PC-3 (cell line): ENCODE results near the gene FSIP1. TPM values are rescaled to one million over a fixed set of nuclear protein-coding genes. Genes with fewer than 3 reads are reported as not detected.

ENCODE experiments used
- ATAC-seq: fragments of 200-7000 bp; cut with Tn5 transposase; 2 replicates; pipeline ENCODE4 v1.9.1; 2020; ENCODE audit warnings: mild to moderate bottlenecking, moderate library complexity
- BruUV-seq: library from RNA; stranded (reverse); fragments of 400-500 nt; replicated peaks from 2 replicates; lab custom pipeline; 2021; lab: Mats Ljungman, UMichigan
- CTCF ChIA-PET: fragments of 300-600 bp; sonication (Branson Sonifier 250); formaldehyde crosslinking; loops from one replicate; lab custom pipeline; 2022; ENCODE audit warnings: antibody characterized with exemption; lab: Charles Lee
- POLR2A ChIA-PET: fragments of 300-600 bp; sonication (Branson Sonifier 250); formaldehyde crosslinking; loops from one replicate; lab custom pipeline; 2022; ENCODE audit warnings: antibody characterized with exemption; ENCODE audit not compliant: unreplicated experiment; lab: Charles Lee
- DNase-seq: peaks from one replicate; pipeline ENCODE4 v3.0.0-alpha.2; 2015
- H2AFZ ChIP-seq: fragments of 300-600 bp; sonication (generic); 2 replicates; pipeline ENCODE4 v1.6.0; 2016; ENCODE audit warnings: antibody characterized with exemption, low read length
- H3F3A ChIP-seq: fragments of 300-600 bp; sonication (generic); one replicate; pipeline ENCODE4 v1.6.0; 2017; ENCODE audit warnings: antibody characterized with exemption, low read length, control low read depth, mild to moderate bottlenecking; ENCODE audit not compliant: unreplicated experiment
- H3K27ac ChIP-seq: fragments of 300-600 bp; sonication (generic); 2 replicates; pipeline ENCODE4 v1.5.1; 2016; ENCODE audit warnings: mild to moderate bottlenecking, low read length
- H3K27me3 ChIP-seq: fragments of 300-600 bp; sonication (generic); 2 replicates; pipeline ENCODE4 v1.6.1; 2016; ENCODE audit warnings: low read length, mixed read lengths
- H3K36me3 ChIP-seq: fragments of 300-600 bp; sonication (generic); 2 replicates; pipeline ENCODE4 v1.6.1; 2016; ENCODE audit warnings: low read depth, mixed run types, low read length, mixed read lengths
- H3K4me1 ChIP-seq: fragments of 300-600 bp; sonication (generic); 2 replicates; pipeline ENCODE4 v1.5.1; 2016; ENCODE audit warnings: low read length; ENCODE audit not compliant: insufficient read depth
- H3K4me2 ChIP-seq: fragments of 300-600 bp; sonication (generic); 2 replicates; pipeline ENCODE4 v1.6.0; 2016; ENCODE audit warnings: low read length
- H3K4me3 ChIP-seq: fragments of 300-600 bp; sonication (generic); 2 replicates; pipeline ENCODE4 v1.5.1; 2016; ENCODE audit warnings: mild to moderate bottlenecking, low read length, mixed read lengths
- H3K79me2 ChIP-seq: fragments of 300-600 bp; sonication (generic); 2 replicates; pipeline ENCODE4 v1.6.1; 2017; ENCODE audit warnings: low read length, mixed read lengths
- H3K9ac ChIP-seq: fragments of 300-600 bp; sonication (generic); 2 replicates; pipeline ENCODE4 v1.6.0; 2016; ENCODE audit warnings: mild to moderate bottlenecking, low read length
- H3K9me2 ChIP-seq: fragments of 300-600 bp; sonication (generic); replicated peaks from 2 replicates; pipeline ENCODE4 v1.6.1; 2016; ENCODE audit warnings: mixed run types, low read length, mixed read lengths
- H3K9me3 ChIP-seq: fragments of 300-600 bp; sonication (generic); 2 replicates; pipeline ENCODE4 v1.6.1; 2016; ENCODE audit warnings: low read length, mixed read lengths
- H4K20me1 ChIP-seq: fragments of 300-600 bp; sonication (generic); 2 replicates; pipeline ENCODE4 v1.6.1; 2016; ENCODE audit warnings: low read length, mixed read lengths
- EZH2 ChIP-seq: fragments of 300-600 bp; sonication (generic); IDR thresholded peaks from one replicate; pipeline ENCODE4 v1.6.1; 2017; ENCODE audit warnings: antibody characterized with exemption, mild to moderate bottlenecking, low read length; ENCODE audit not compliant: unreplicated experiment
- EZH2phosphoT487 ChIP-seq: fragments of 300-600 bp; sonication (generic); IDR thresholded peaks from 2 replicates; pipeline ENCODE4 v1.6.1; 2018; ENCODE audit warnings: mild to moderate bottlenecking, antibody characterized with exemption, low read length, borderline replicate concordance
- intact Hi-C: fragments of 100-400 bp; cut with micrococcal nuclease; formaldehyde crosslinking; loops from 2 replicates; pipeline ENCODE4 v1.9.0; 2023
- total RNA-seq: library from RNA; depleted of rRNA; stranded (reverse); fragments of >200 nt; gene quantifications from 2 replicates; pipeline ENCODE4 v1.2.3, GENCODE V29; 2014
- TF ChIP-seq, protein P1 (sequence below): fragments of 300-600 bp; sonication (generic); conservative IDR thresholded peaks from 2 replicates; pipeline ENCODE4 v1.5.1; 2017; ENCODE audit warnings: antibody characterized with exemption, low read depth, mild to moderate bottlenecking, low read length

FSIP1 gene
- total RNA-seq, 1 experiment from 2014 or later, result 0.07 TPM

GRCh38 chr15:39591896-39592315, 190.7 kb downstream of the FSIP1 start:
- ATAC-seq (no peak), DNase-seq (no peak)
- Histone ChIP-seq H3K4me1 (peaks cover 20% of the 10 kb centered on the region), H4K20me1 (peaks cover 47% of the 10 kb centered on the region), H2AFZ (no peak overlapping the region), H3K9ac (no peak overlapping the region), H3K27ac (no peak overlapping the region), H3K9me3 (no peaks in the 10 kb centered on the region), H3K27me3 (no peaks in the 10 kb centered on the region), H3K9me2 (no peaks in the 10 kb centered on the region), H3K4me2 (no peak overlapping the region), H3K79me2 (peaks cover 16% of the 10 kb centered on the region), H3K4me3 (no peak overlapping the region), H3F3A (peaks cover 34% of the 10 kb centered on the region), H3K36me3 (peaks cover 97% of the 10 kb centered on the region)
- no TSS peak for BruUV-seq
- POLR2A ChIA-PET, result no interaction called here
- intact Hi-C loops, result no loop called here
- no peak for TF ChIP-seq EZH2phosphoT487
- TF ChIP-seq, protein P1, sequence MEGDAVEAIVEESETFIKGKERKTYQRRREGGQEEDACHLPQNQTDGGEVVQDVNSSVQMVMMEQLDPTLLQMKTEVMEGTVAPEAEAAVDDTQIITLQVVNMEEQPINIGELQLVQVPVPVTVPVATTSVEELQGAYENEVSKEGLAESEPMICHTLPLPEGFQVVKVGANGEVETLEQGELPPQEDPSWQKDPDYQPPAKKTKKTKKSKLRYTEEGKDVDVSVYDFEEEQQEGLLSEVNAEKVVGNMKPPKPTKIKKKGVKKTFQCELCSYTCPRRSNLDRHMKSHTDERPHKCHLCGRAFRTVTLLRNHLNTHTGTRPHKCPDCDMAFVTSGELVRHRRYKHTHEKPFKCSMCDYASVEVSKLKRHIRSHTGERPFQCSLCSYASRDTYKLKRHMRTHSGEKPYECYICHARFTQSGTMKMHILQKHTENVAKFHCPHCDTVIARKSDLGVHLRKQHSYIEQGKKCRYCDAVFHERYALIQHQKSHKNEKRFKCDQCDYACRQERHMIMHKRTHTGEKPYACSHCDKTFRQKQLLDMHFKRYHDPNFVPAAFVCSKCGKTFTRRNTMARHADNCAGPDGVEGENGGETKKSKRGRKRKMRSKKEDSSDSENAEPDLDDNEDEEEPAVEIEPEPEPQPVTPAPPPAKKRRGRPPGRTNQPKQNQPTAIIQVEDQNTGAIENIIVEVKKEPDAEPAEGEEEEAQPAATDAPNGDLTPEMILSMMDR, result no peak
- TF ChIP-seq EZH2, result no peak
- CTCF ChIA-PET, result no interaction called here

- peaks cover 47% of the 10 kb centered on the region for H4K20me1 ChIP-seq
- H2AFZ ChIP-seq, result no peak overlapping the region
- TF ChIP-seq EZH2phosphoT487, result no peak
- TF ChIP-seq, protein P1, result no peak
- TF ChIP-seq EZH2, result no peak
- H3K4me3 ChIP-seq, result no peak overlapping the region
- H3K27ac ChIP-seq, result no peak overlapping the region
- peaks cover 33% of the 10 kb centered on the region for H3F3A ChIP-seq
- intact Hi-C loops, result no loop called here
- H3K27me3 ChIP-seq, result no peaks in the 10 kb centered on the region
- H3K9me3 ChIP-seq, result no peaks in the 10 kb centered on the region
- no peak for ATAC-seq
- no TSS peak for BruUV-seq
- CTCF ChIA-PET, result no interaction called here
- POLR2A ChIA-PET, result no interaction called here
- H3K9me2 ChIP-seq, result no peaks in the 10 kb centered on the region
- DNase-seq, result peak; percentile 1
- H3K9ac ChIP-seq, result no peak overlapping the region
- H3K79me2 ChIP-seq, result peaks cover 22% of the 10 kb centered on the region
- H3K4me2 ChIP-seq, result no peak overlapping the region
- peaks cover 20% of the 10 kb centered on the region for H3K4me1 ChIP-seq
- peaks cover 97% of the 10 kb centered on the region for H3K36me3 ChIP-seq
Measured at GRCh38 chr15:39591141-39591895, 191.3 kb downstream of the FSIP1 start.
